Activated CD8-positive, alpha-beta T cell treated with anti-CD3 and anti-CD28 coated beads for 36 hours (primary cell): ENCODE measurements around the gene SLC4A2. TPM values are rescaled to one million over a fixed set of nuclear protein-coding genes. Genes with fewer than 3 reads are reported as not detected.

ENCODE experiments used
- ATAC-seq: fragments of 200-7000 bp; cut with Tn5 transposase; one replicate; pipeline ENCODE4 v1.10.0; 2021; ENCODE audit warnings: mild to moderate bottlenecking, moderate library complexity
- CTCF ChIA-PET: fragments of 350-600 bp; sonication (Branson Sonifier 250); formaldehyde crosslinking; loops from one replicate; lab custom pipeline; 2021; ENCODE audit warnings: antibody characterized with exemption; lab: Charles Lee
- POLR2A ChIA-PET: fragments of 350-600 bp; sonication (Branson Sonifier 250); formaldehyde crosslinking; loops from one replicate; lab custom pipeline; 2021; ENCODE audit warnings: antibody characterized with exemption; lab: Charles Lee
- DNase-seq: peaks from one replicate; pipeline ENCODE4 v3.0.0-alpha.2; 2020
- H3K27ac Mint-ChIP-seq: one replicate; pipeline ENCODE4 v1.8.0; 2021; ENCODE audit warnings: mild to moderate bottlenecking, mixed read lengths
- H3K27me3 Mint-ChIP-seq: one replicate; pipeline ENCODE4 v1.8.0; 2021; ENCODE audit warnings: mixed read lengths
- H3K36me3 Mint-ChIP-seq: one replicate; pipeline ENCODE4 v1.8.0; 2021; ENCODE audit warnings: low read depth, mixed read lengths
- H3K4me1 Mint-ChIP-seq: one replicate; pipeline ENCODE4 v1.8.0; 2021; ENCODE audit warnings: low read depth, mixed read lengths
- H3K4me3 Mint-ChIP-seq: one replicate; pipeline ENCODE4 v1.8.0; 2021; ENCODE audit warnings: mild to moderate bottlenecking, moderate library complexity, mixed read lengths
- H3K9me3 Mint-ChIP-seq: one replicate; pipeline ENCODE4 v1.8.0; 2021; ENCODE audit warnings: mixed read lengths
- intact Hi-C: fragments of 100-400 bp; cut with micrococcal nuclease; formaldehyde crosslinking; loops from one replicate; pipeline ENCODE4 v1.10.0; 2022
- total RNA-seq, 2 experiments: library from RNA; stranded (reverse); gene quantifications; one replicate each; pipeline ENCODE4 v1.2.3, GENCODE V29; 2021
- TF ChIP-seq, protein P1 (sequence below): fragments of 200-600 bp; IDR thresholded peaks from one replicate; pipeline ENCODE4 v1.8.0; 2022; ENCODE audit warnings: antibody characterized with exemption, mild to moderate bottlenecking

The SLC4A2 gene
- total RNA-seq, 2 experiments from 2014 or later, result 42.7 to 46.1 TPM

DNA sequence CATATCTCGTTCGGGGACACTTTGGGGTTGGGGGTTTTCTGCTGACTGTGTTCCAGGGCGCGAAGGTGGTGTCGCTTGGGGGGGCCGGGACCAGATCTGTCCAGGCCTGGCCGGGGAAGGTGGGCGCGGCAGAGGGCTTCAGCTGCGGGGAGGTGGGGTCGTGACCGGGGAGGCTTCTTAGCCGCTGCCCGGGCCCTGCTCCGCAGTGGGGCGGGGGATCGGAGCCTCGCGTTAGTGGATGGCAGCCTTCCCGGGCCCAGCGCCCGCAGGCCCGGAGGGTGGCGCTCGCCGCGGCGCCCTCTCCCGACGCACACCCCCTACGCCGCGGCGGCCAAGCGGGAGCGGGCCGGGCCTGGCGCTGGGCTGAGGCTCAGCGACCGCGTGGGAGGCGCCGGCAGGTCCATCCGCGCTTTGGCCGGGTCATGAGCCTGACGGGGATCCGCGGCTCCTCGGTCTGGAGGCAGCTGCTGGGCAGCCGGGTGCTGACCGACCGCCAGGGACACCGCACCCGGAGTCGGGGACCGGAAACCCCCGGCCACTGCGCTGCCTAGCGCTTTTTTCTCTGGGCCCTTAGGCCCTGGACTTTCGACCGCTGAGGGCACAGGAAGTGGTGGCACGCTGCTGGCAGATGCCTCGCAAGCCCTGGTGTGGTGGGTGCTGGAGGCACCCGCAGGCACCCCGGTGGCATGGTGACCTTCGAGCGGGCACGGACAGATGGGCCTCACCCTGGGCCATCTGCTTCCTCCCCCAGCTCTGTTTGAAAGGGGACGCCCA lies 28.0 kb downstream of the SLC4A2 start:
- TF ChIP-seq, protein P1, sequence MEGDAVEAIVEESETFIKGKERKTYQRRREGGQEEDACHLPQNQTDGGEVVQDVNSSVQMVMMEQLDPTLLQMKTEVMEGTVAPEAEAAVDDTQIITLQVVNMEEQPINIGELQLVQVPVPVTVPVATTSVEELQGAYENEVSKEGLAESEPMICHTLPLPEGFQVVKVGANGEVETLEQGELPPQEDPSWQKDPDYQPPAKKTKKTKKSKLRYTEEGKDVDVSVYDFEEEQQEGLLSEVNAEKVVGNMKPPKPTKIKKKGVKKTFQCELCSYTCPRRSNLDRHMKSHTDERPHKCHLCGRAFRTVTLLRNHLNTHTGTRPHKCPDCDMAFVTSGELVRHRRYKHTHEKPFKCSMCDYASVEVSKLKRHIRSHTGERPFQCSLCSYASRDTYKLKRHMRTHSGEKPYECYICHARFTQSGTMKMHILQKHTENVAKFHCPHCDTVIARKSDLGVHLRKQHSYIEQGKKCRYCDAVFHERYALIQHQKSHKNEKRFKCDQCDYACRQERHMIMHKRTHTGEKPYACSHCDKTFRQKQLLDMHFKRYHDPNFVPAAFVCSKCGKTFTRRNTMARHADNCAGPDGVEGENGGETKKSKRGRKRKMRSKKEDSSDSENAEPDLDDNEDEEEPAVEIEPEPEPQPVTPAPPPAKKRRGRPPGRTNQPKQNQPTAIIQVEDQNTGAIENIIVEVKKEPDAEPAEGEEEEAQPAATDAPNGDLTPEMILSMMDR, result peak; percentile 23
- ChIA-PET CTCF (interaction anchor here (0.9 to 1.7 kb wide), 2 partner anchors 23 to 59 kb away, joined by 4 to 15 read pairs; partner anchors contain the start of gene ABCB8), POLR2A (interaction anchor here (0.5 to 1.4 kb wide), 3 partner anchors 27 to 168 kb away, joined by 3 to 4 read pairs (median 3); partner anchors contain the start of genes ABCF2 and SLC4A2)
- Mint-ChIP-seq H3K27me3 (peaks cover 22% of the 10 kb centered on the region), H3K36me3 (peaks cover 2% of the 10 kb centered on the region), H3K27ac (peak overlapping the region; percentile 59), H3K9me3 (no peaks in the 10 kb centered on the region), H3K4me3 (peak overlapping the region; percentile 80), H3K4me1 (peaks cover 30% of the 10 kb centered on the region)
- DNase-seq (peak; percentile 42), ATAC-seq (peak; percentile 17)
- intact Hi-C loops, result no loop called here

DNA sequence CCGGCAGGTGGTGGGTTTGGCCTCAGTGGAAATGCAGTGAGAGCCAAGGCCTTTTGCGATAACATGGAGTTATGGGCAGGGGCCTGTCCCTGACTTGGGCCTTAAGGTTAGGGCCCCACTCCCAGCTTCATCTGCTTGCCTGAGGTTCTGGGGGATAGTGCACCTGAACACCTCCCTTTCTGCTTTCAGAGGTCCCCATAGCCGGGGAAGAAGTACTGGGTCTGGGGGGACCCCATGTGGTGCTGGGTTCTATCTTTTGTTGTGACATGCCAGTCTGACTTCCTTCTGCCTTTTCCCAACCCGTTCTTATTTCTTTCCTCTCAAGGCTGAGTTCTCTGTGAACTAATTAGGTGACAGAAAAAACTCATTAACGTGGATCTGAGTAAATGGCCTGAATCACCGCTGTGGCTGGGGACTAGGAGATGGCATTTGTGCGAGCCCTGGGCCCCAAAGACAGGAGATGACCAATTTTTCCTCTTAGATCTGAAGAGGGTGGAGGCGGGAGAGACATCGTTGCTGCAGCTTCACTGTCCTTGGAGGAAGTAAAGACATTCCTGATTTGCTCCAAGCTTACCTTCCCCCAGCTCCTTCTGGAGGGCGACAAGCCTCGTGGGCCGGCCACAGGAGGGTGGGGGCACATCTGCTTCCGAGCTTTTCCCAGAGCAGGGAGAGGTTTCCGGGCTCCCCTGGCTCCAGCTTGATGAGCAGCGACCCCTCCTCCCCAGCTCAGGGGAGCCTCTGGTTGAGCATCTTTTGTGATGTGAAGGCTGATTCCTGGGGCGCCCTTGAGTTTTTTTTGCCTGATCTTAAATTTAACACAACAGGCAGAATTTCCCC lies 28.8 kb downstream of the SLC4A2 start:
- Mint-ChIP-seq H3K36me3 (no peaks in the 10 kb centered on the region), H3K27me3 (peaks cover 22% of the 10 kb centered on the region), H3K9me3 (no peaks in the 10 kb centered on the region), H3K4me1 (peaks cover 25% of the 10 kb centered on the region), H3K4me3 (peak overlapping the region; percentile 80), H3K27ac (no peak overlapping the region)
- TF ChIP-seq, protein P1, result no peak
- intact Hi-C loops, result no loop called here
- DNase-seq (no peak), ATAC-seq (no peak)
- ChIA-PET CTCF (interaction anchor here (0.9 to 1.7 kb wide), 4 partner anchors 23 to 70 kb away, joined by 3 to 15 read pairs (median 4); partner anchors contain the start of gene ABCB8), POLR2A (interaction anchor here (0.5 to 1.4 kb wide), 4 partner anchors 11 to 168 kb away, joined by 3 to 4 read pairs (median 3); partner anchors contain the start of genes ABCF2 and SLC4A2)

DNA sequence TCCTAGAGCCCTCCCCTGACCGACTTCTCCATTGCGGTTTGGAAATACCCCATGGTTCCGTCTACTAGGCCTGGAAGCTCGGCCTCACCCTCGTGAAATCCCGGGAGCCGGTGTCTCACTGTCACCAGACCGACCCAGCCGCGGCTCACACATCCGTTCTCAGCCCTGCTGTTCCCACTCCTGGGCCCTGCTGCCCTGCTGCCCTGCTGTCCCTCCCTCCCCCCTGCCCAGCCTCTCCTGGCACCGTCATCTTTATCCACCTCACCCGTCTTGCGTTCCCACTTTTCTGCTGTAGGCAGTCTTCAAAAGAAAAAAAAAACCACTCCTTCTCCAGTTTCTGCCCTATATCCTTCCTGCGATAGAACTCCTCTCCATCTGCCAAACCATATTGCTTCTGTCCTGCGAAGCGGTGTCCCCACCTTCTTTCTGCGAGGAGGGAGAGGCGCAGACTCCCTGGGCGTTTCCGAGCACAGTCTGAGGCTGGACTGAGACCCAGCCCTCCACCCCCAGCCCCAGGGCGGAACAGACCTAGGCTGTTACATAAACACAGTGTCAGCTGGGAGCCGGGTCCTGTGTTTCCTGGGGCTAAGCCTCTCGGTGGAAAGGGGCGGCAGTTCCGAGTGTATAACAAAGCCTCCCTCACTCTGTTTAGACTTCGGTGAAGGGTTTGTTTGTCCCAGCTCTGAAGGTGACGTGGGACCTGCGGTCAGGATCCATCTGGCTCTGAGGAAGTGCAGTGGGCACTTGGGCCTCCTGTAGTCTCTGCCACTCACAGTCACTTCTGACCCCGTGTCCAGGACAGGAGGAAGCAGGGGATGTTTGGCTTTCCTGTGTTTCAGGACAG lies 29.7 kb downstream of the SLC4A2 start:
- DNase-seq (no peak), ATAC-seq (no peak)
- no peaks in the 10 kb centered on the region for H3K9me3 Mint-ChIP-seq
- intact Hi-C loops, result no loop called here
- no peaks in the 10 kb centered on the region for H3K36me3 Mint-ChIP-seq
- CTCF ChIA-PET, result interaction anchor here (1.0 to 3.7 kb wide), 4 partner anchors 22 to 71 kb away, joined by 3 to 25 read pairs (median 10); no protein-coding TSS in a partner anchor
- H3K27ac Mint-ChIP-seq, result no peak overlapping the region
- POLR2A ChIA-PET, result interaction anchor here (0.6 to 1.4 kb wide), 2 partner anchors 12 to 29 kb away, joined by 3 read pairs; partner anchors contain the start of gene SLC4A2
- peak overlapping the region; percentile 19 for H3K4me3 Mint-ChIP-seq
- H3K4me1 Mint-ChIP-seq, result peaks cover 25% of the 10 kb centered on the region
- H3K27me3 Mint-ChIP-seq, result peaks cover 22% of the 10 kb centered on the region
- TF ChIP-seq, protein P1, result no peak

DNA sequence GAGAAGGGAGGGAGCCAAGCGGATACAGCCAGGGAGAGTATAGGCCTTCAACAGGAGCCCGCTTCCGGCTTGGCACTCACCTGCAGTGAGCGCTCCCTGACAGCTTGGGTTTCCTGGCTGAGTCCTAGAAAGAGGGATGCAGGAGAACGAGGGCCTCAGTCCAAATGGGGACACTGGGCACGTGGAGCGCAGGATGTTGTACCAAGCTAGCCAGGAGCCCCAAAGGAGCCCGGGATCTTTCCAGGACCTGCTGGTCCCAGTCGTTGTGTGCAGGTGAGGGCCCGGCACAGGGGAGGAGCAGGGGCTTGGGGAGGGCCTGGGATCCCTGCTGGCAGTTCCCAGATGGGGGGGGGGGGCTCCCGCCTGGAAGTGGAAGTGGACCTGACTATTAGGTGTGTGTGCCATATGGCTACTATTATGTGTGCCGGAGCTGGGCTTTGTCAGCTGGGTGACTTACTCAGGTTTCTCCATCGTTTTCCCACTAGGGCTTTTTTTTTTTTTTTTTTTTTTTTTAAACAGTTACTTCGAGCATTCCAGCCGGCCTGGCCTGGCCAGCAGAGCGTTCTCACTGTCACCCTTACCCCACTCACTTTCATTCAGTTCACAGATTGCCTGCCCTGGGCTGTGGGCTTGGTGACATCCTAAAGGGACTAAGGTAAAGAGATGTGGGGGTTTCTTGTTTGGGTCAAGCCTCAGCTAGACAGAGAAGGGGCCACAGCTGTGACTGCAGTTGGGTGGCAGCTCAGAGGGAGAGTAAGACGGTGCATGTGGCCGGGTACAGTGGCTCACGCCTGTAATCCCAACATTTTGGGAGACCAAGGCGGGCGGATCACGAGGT lies 30.7 kb downstream of the SLC4A2 start:
- Mint-ChIP-seq H3K36me3 (no peaks in the 10 kb centered on the region), H3K4me1 (peaks cover 21% of the 10 kb centered on the region), H3K4me3 (no peak overlapping the region), H3K9me3 (no peaks in the 10 kb centered on the region), H3K27ac (no peak overlapping the region), H3K27me3 (peaks cover 17% of the 10 kb centered on the region)
- intact Hi-C loops, result no loop called here
- TF ChIP-seq, protein P1, result no peak
- ChIA-PET POLR2A (interaction anchor here (1.1 kb wide), 1 partner anchor 12 kb away, joined by 3 read pairs; no protein-coding TSS in a partner anchor), CTCF (interaction anchor here (0.6 to 3.7 kb wide), 7 partner anchors 10 to 177 kb away, joined by 3 to 25 read pairs (median 3); partner anchors contain the start of gene FASTK)
- DNase-seq (no peak), ATAC-seq (no peak)
